K562 (cell line): ENCODE measurements around the gene NIM1K. TPM values are rescaled to one million over a fixed set of nuclear protein-coding genes. Genes with fewer than 3 reads are reported as not detected.

ENCODE experiments used
- ATAC-seq: fragments of 200-7000 bp; cut with Tn5 transposase; 3 replicates; pipeline ENCODE4 v1.9.1; 2020; ENCODE audit warnings: moderate library complexity
- BruUV-seq: library from RNA; stranded (reverse); fragments of 400-500 nt; replicated peaks from 2 replicates; lab custom pipeline; 2021; lab: Mats Ljungman, UMichigan
- CTCF ChIA-PET: fragments of 300-600 bp; formaldehyde crosslinking; extraction: SDS; loops from one replicate; lab custom pipeline; 2021; ENCODE audit warnings: low intra/inter-chr PET ratio; lab: Yijun Ruan, JAX
- POLR2A ChIA-PET: fragments of 300-600, 350-650 bp; sonication (Branson Sonifier 250); formaldehyde crosslinking; extraction: SDS; loops from one replicate; lab custom pipeline; 2021; ENCODE audit warnings: antibody characterized with exemption, inconsistent platforms; lab: Yijun Ruan, JAX
- DNase-seq, 4 experiments: peaks; one replicate each; pipeline versions ENCODE4 v3.0.0 to v3.0.0-alpha.2; 2011 to 2018; ENCODE audit warnings: low spot score in 3 of 4, mixed read lengths in 3 of 4; ENCODE audit errors: extremely low read depth in 1 of 4
- FAIRE-seq: peaks from 2 replicates; lab custom pipeline; 2011; peaks lifted over from hg19 to GRCh38; lab: Jason Lieb, UNC
- H2AFZ ChIP-seq: 2 replicates; pipeline ENCODE4 v1.6.0; 2011; ENCODE audit warnings: low read depth, low read length, control low read depth, inconsistent platforms
- H3K27ac ChIP-seq: fragments of 200-600 bp; 3 replicates; pipeline ENCODE4 v1.8.0; 2011; ENCODE audit warnings: low read depth, mild to moderate bottlenecking, control low read depth, inconsistent platforms, low read length, moderate library complexity, mixed read lengths; ENCODE audit errors: extremely low read depth
- H3K27me3 ChIP-seq, 2 experiments: fragments of 300-600 bp in 1 of 2; 2 replicates in 1 of 2; 3 replicates in 1 of 2; pipeline versions ENCODE4 v1.6.0 to v1.8.0; 2011; ENCODE audit warnings: inconsistent platforms in 2 of 2, low read length in 2 of 2, mild to moderate bottlenecking in 1 of 2, mixed read lengths in 1 of 2, moderate library complexity in 1 of 2; ENCODE audit not compliant: control insufficient read depth in 2 of 2, insufficient read depth in 2 of 2
- H3K36me3 ChIP-seq: fragments of 300-600 bp; 3 replicates; pipeline ENCODE4 v1.8.0; 2011; ENCODE audit warnings: mild to moderate bottlenecking, low read length, inconsistent platforms; ENCODE audit not compliant: control insufficient read depth, insufficient read depth
- H3K4me1 ChIP-seq, 2 experiments: fragments of 200-600 bp in 1 of 2; replicated peaks in 1 of 2; 2 replicates in 1 of 2; 3 replicates in 1 of 2; pipeline versions ENCODE4 v1.5.1 to v1.8.0; 2011; ENCODE audit warnings: inconsistent platforms in 2 of 2, low read length in 2 of 2, mild to moderate bottlenecking in 1 of 2, mixed read lengths in 1 of 2, moderate library complexity in 1 of 2; ENCODE audit not compliant: control insufficient read depth in 2 of 2, insufficient read depth in 2 of 2
- H3K4me2 ChIP-seq: 2 replicates; pipeline ENCODE4 v1.6.1; 2011; ENCODE audit warnings: low read length, control low read depth, inconsistent platforms, mixed read lengths; ENCODE audit not compliant: insufficient read depth
- H3K4me3 ChIP-seq: fragments of 200-600 bp; sonication (generic), shearing (Covaris generic); 2 replicates; pipeline ENCODE4 v1.5.1; 2016; ENCODE audit warnings: control low read depth, inconsistent platforms
- H3K79me2 ChIP-seq: fragments of 200-600 bp; 3 replicates; pipeline ENCODE4 v1.8.0; 2011; ENCODE audit warnings: low read length, inconsistent platforms; ENCODE audit not compliant: control insufficient read depth, insufficient read depth
- H3K9ac ChIP-seq, 2 experiments: 2 replicates each; pipeline versions ENCODE4 v1.6.0 to v1.6.1; 2011; ENCODE audit warnings: low read depth in 2 of 2, low read length in 2 of 2, control low read depth in 1 of 2, inconsistent platforms in 1 of 2, mild to moderate bottlenecking in 1 of 2, mixed read lengths in 1 of 2; ENCODE audit not compliant: insufficient read depth in 1 of 2
- H3K9me1 ChIP-seq: one replicate; pipeline ENCODE4 v1.6.0; 2011; ENCODE audit warnings: inconsistent platforms, mild to moderate bottlenecking, low read length, moderate library complexity; ENCODE audit not compliant: control insufficient read depth, insufficient read depth
- H3K9me3 ChIP-seq: replicated peaks from 2 replicates; pipeline ENCODE4 v1.5.1; 2011; ENCODE audit warnings: low read depth, low read length, inconsistent platforms; ENCODE audit not compliant: control insufficient read depth, insufficient read depth
- H4K20me1 ChIP-seq: replicated peaks from 2 replicates; pipeline ENCODE4 v1.6.1; 2011; ENCODE audit warnings: low read length, inconsistent platforms, mixed read lengths; ENCODE audit not compliant: control insufficient read depth, insufficient read depth
- CREB3 ChIP-seq: fragments of 450-650 bp; conservative IDR thresholded peaks from 2 replicates; pipeline ENCODE4 v1.6.1; 2016; ENCODE audit warnings: missing genetic modification characterization, low read depth, mild to moderate bottlenecking, missing compliant biosample characterization, moderate library complexity
- EP400 ChIP-seq: fragments of 450-650 bp; IDR thresholded peaks from 2 replicates; pipeline ENCODE4 v1.6.1; 2017; ENCODE audit warnings: antibody characterized with exemption, mild to moderate bottlenecking, moderate library complexity
- FOXK2 ChIP-seq, 2 experiments: fragments of 450-650 bp; IDR thresholded peaks in 1 of 2; conservative IDR thresholded peaks in 1 of 2; 2 replicates each; pipeline ENCODE4 v1.6.1; 2016; ENCODE audit warnings: low read depth in 2 of 2, mild to moderate bottlenecking in 1 of 2
- U2AF2 ChIP-seq: fragments of 200-400 bp; formaldehyde crosslinking; optimal IDR thresholded peaks from 2 replicates; pipeline ENCODE3; 2017; ENCODE audit warnings: low read depth, mild to moderate bottlenecking, low read length
- in situ Hi-C: fragments of 300-500 bp; cut with MboI; formaldehyde crosslinking; loops from 4 replicates; pipeline ENCODE4 v1.15.0; 2018; ENCODE audit warnings: inconsistent platforms, mixed read lengths
- intact Hi-C: fragments of 100-400 bp; cut with micrococcal nuclease; formaldehyde crosslinking; loops from 2 replicates; pipeline ENCODE4 v1.14.2; 2022
- polyA plus RNA-seq, 8 experiments: library from polyadenylated mRNA; depleted of rRNA in 4 of 8; stranded (reverse) in 5 of 8; unstranded in 3 of 8; fragments of >200 nt; fragmentation: Nextera tagmentation in 2 of 8; fragmentation: Illumina TruSeq in 1 of 8; extraction: Ambion mirVana in 2 of 8; extraction: Trizol in 1 of 8; gene quantifications; 2 replicates each; pipeline versions ENCODE4 v1.2.1 to v1.2.3, GENCODE V29; 2011 to 2014; ENCODE audit warnings: inconsistent platforms in 1 of 8, missing spikeins in 1 of 8
- total RNA-seq, 7 experiments: library from RNA; depleted of rRNA in 6 of 7; stranded (reverse); fragments of >200 nt in 6 of 7; fragmentation: Illumina TruSeq in 2 of 7; extraction: Trizol in 2 of 7; gene quantifications; 2 replicates each; pipeline versions ENCODE4 v1.2.1 to v1.2.3, GENCODE V29; 2011 to 2021; ENCODE audit warnings: low replicate concordance in 1 of 7

The NIM1K gene
- total and polyA plus RNA-seq, 9 of the 15 experiments (the other 6 are each of a cell fraction or from before 2014, with no cell fraction given): 0.03 to 0.34 (median 0.08) TPM; not detected in 3

DNA sequence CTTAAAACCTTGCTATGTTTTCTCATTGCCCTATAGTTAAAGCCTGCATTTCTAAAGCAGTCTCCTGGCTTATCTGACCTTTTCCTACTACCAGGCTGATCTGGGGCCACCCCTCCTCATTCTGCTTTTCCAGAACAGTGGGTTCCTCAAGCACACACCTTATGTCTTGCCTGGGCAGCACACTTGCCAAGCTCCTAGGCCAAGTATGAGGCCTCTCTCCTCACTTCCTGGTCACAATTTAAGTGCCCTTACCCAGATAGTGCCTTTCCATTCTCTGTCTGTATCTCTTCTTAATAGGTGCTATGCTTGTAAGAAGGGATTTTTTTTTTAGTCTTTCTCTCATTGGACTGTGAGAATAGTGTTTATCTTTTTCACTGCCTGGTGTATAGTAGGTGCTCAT, 81.5 kb downstream of the NIM1K start:
- TF ChIP-seq EP400 (no peak), U2AF2 (no peak), FOXK2 (conservative IDR thresholded peaks at IDR 0.05 in 1 of 2, IDR thresholded peaks at IDR 0.05 in 1 of 2; ENCODE audit: low read depth in 2 of 2) (no peak), CREB3 (tag) (no peak)
- H3K27me3 ChIP-seq: no peaks in the 10 kb centered on the region; a peak in 1 of 5 replicates
- no peaks in the 10 kb centered on the region for H4K20me1 ChIP-seq
- DNase-seq (no peak), FAIRE-seq (no peak), ATAC-seq (no peak)
- intact Hi-C loops: no loop called here
- H3K4me3 ChIP-seq: no peak overlapping the region
- no peaks in the 10 kb centered on the region for H3K9me1 ChIP-seq
- no peak overlapping the region for H3K9ac ChIP-seq
- H3K9me3 ChIP-seq: no peaks in the 10 kb centered on the region
- H3K27ac ChIP-seq: no peak overlapping the region
- no peak overlapping the region for H2AFZ ChIP-seq
- H3K4me2 ChIP-seq: no peak overlapping the region
- no peaks in the 10 kb centered on the region for H3K36me3 ChIP-seq
- no TSS peak for BruUV-seq
- ChIA-PET CTCF (no interaction called here), POLR2A (interaction anchor here (0.7 to 2.0 kb wide), 2 partner anchors 10 to 143 kb away, joined by 3 to 8 read pairs; no protein-coding TSS in a partner anchor)
- no peaks in the 10 kb centered on the region for H3K79me2 ChIP-seq
- peaks cover 9 to 17% of the 10 kb centered on the region in 2 experiments for H3K4me1 ChIP-seq
- in situ Hi-C loops: no loop called here
